Omental fat pad (tissue), 4 donors: Measurements from ENCODE around the gene ST6GALNAC2. TPM values are rescaled to one million over a fixed set of nuclear protein-coding genes. Genes with fewer than 3 reads are reported as not detected.
A peak's percentile ranks its signal among the peaks of the same experiment; 100 is the strongest.
"Not testable (repeated sequence)": the region's sequence is repeated elsewhere in the genome, so short reads cannot be mapped to it uniquely, and the experiment has no call there.

Experiments
- ATAC-seq: fragments of 150-250 bp; one replicate; pipeline ENCODE4 v1.9.1; 2016; ENCODE audit warnings: mild to moderate bottlenecking, moderate library complexity; ENCODE audit not compliant: low FRiP score
- DNase-seq: peaks from one replicate; pipeline ENCODE4 v3.0.0-alpha.2; 2019; ENCODE audit warnings: low spot score
- CTCF ChIP-seq, 3 donors: fragments of 450-650 bp; IDR thresholded peaks; one replicate each; pipeline ENCODE4 v1.5.1; 2016 to 2017; ENCODE audit warnings: antibody characterized with exemption in 3 of 3, mild to moderate bottlenecking in 3 of 3, moderate library complexity in 2 of 3
- total RNA-seq, 4 donors: library from RNA; depleted of rRNA; stranded (reverse); fragments of >200 nt; gene quantifications; one replicate each; pipeline ENCODE4 v1.1.0, GENCODE V29; 2016

The ST6GALNAC2 gene
- total RNA-seq, 4 donors from 2014 or later: 4.2 to 12.1 (median 9.7) TPM

GRCh38 chr17:76626442-76626841 lies 40.8 kb upstream of the ST6GALNAC2 start:
- TF ChIP-seq CTCF (IDR thresholded peaks at IDR 0.05): no peak
- no peak for DNase-seq
- no peak for ATAC-seq

- no peak for ATAC-seq
- no peak for TF ChIP-seq CTCF (IDR thresholded peaks at IDR 0.05)
- no peak for DNase-seq
Measured at GRCh38 chr17:76625496-76625895, 39.8 kb upstream of the ST6GALNAC2 start.

- peak; percentile 55 for DNase-seq
- peak in 2 of 3 donors; percentile 70 to 72 for TF ChIP-seq CTCF (IDR thresholded peaks at IDR 0.05)
- ATAC-seq: peak; percentile 93
Measured at GRCh38 chr17:76623271-76624146, 37.8 kb upstream of the ST6GALNAC2 start.

- ATAC-seq (no peak), DNase-seq (no peak)
- no peak for TF ChIP-seq CTCF (IDR thresholded peaks at IDR 0.05)
Measured at GRCh38 chr17:76617838-76618237, 32.2 kb upstream of the ST6GALNAC2 start.

- no peak for DNase-seq
- no peak for ATAC-seq
- no peak for TF ChIP-seq CTCF (IDR thresholded peaks at IDR 0.05)
Measured at GRCh38 chr17:76614912-76615617, 29.4 kb upstream of the ST6GALNAC2 start.

- not testable (repeated sequence) for ATAC-seq, DNase-seq
Measured at GRCh38 chr17:76614064-76614759, 28.6 kb upstream of the ST6GALNAC2 start.
